Endothelial cell of umbilical vein (primary cell): ENCODE results near the gene RNF19B. TPM values are rescaled to one million over a fixed set of nuclear protein-coding genes. Genes with fewer than 3 reads are reported as not detected.

ENCODE experiments used
- BruUV-seq: library from RNA; stranded (reverse); fragments of 400-500 nt; replicated peaks from 2 replicates; lab custom pipeline; 2021; lab: Mats Ljungman, UMichigan
- CTCF ChIA-PET: fragments of 300-600, 350-600 bp; sonication (Branson Sonifier 250); formaldehyde crosslinking; loops from one replicate; lab custom pipeline; 2021; ENCODE audit warnings: antibody characterized with exemption, inconsistent platforms; lab: Charles Lee
- POLR2A ChIA-PET: fragments of 300-600, 350-600 bp; sonication (Branson Sonifier 250); formaldehyde crosslinking; loops from one replicate; lab custom pipeline; 2021; ENCODE audit warnings: antibody characterized with exemption, inconsistent platforms; lab: Charles Lee
- DNase-seq: peaks from one replicate; pipeline ENCODE4 v3.0.0-alpha.2; 2011; ENCODE audit warnings: low read depth, low spot score
- FAIRE-seq: peaks from 2 replicates; lab custom pipeline; 2011; peaks lifted over from hg19 to GRCh38; lab: Jason Lieb, UNC
- H2AFZ ChIP-seq: 2 replicates; pipeline ENCODE4 v1.6.0; 2012; ENCODE audit warnings: low read depth, low read length, control low read depth, inconsistent platforms
- H3K27ac ChIP-seq: 2 replicates; pipeline ENCODE4 v1.5.1; 2011; ENCODE audit warnings: low read depth, mild to moderate bottlenecking, control low read depth, low read length, moderate library complexity; ENCODE audit not compliant: insufficient read depth
- H3K27me3 ChIP-seq, 2 experiments: 2 replicates each; pipeline versions ENCODE4 v1.6.0 to v1.6.1; 2011; ENCODE audit warnings: low read length in 2 of 2, mixed read lengths in 1 of 2; ENCODE audit not compliant: control insufficient read depth in 2 of 2, insufficient read depth in 2 of 2
- H3K36me3 ChIP-seq, 2 experiments: 2 replicates in 1 of 2; 3 replicates in 1 of 2; pipeline ENCODE4 v1.5.1; 2011; ENCODE audit warnings: low read length in 2 of 2, mild to moderate bottlenecking in 1 of 2, moderate library complexity in 1 of 2; ENCODE audit not compliant: control insufficient read depth in 2 of 2, insufficient read depth in 2 of 2; ENCODE audit errors: extremely low read depth in 1 of 2
- H3K4me1 ChIP-seq: 3 replicates; pipeline ENCODE4 v1.5.1; 2011; ENCODE audit warnings: mild to moderate bottlenecking, low read length; ENCODE audit not compliant: control insufficient read depth, insufficient read depth; ENCODE audit errors: extremely low read depth
- H3K4me2 ChIP-seq: 2 replicates; pipeline ENCODE4 v1.6.1; 2011; ENCODE audit warnings: low read length, control low read depth, mixed read lengths; ENCODE audit not compliant: insufficient read depth
- H3K4me3 ChIP-seq, 3 experiments: fragments of 200-600 bp in 1 of 3; sonication (generic), shearing (Covaris generic) in 1 of 3; replicated peaks in 1 of 3; 2 replicates each; pipeline ENCODE4 v1.5.1; 2011 to 2016; ENCODE audit warnings: control low read depth in 3 of 3, low read length in 3 of 3, mild to moderate bottlenecking in 2 of 3, inconsistent platforms in 1 of 3, low read depth in 1 of 3, moderate library complexity in 1 of 3; ENCODE audit not compliant: insufficient read depth in 1 of 3
- H3K79me2 ChIP-seq: 2 replicates; pipeline ENCODE4 v1.6.0; 2012; ENCODE audit warnings: low read length, inconsistent platforms; ENCODE audit not compliant: control insufficient read depth, insufficient read depth
- H3K9ac ChIP-seq: replicated peaks from 2 replicates; pipeline ENCODE3; 2011; ENCODE audit warnings: low read length, control low read depth; ENCODE audit not compliant: insufficient read depth; ENCODE audit errors: extremely low read depth
- H3K9me1 ChIP-seq: replicated peaks from 3 replicates; pipeline ENCODE4 v1.6.0; 2011; ENCODE audit warnings: mild to moderate bottlenecking, low read length; ENCODE audit not compliant: control insufficient read depth, insufficient read depth; ENCODE audit errors: extremely low read depth
- H3K9me3 ChIP-seq: replicated peaks from 2 replicates; pipeline ENCODE4 v1.5.1; 2012; ENCODE audit warnings: low read length, inconsistent platforms; ENCODE audit not compliant: control insufficient read depth, insufficient read depth
- H4K20me1 ChIP-seq: replicated peaks from 2 replicates; pipeline ENCODE3; 2011; ENCODE audit warnings: mild to moderate bottlenecking, low read length; ENCODE audit not compliant: control insufficient read depth, insufficient read depth; ENCODE audit errors: extremely low read depth
- CTCF ChIP-seq, 2 donors: IDR thresholded peaks; 1 replicate in 1 of 2; 2 replicates in 1 of 2; pipeline ENCODE4 v1.5.1; 2011; ENCODE audit warnings: low read length in 2 of 2, mild to moderate bottlenecking in 2 of 2, moderate library complexity in 2 of 2, control low read depth in 1 of 2, inconsistent platforms in 1 of 2, low read depth in 1 of 2; ENCODE audit not compliant: insufficient read depth in 1 of 2; ENCODE audit errors: extremely low read depth in 1 of 2
- FOS ChIP-seq: IDR thresholded peaks from 2 replicates; pipeline ENCODE4 v1.6.1; 2011; ENCODE audit warnings: mild to moderate bottlenecking, low read length, moderate library complexity, borderline replicate concordance; ENCODE audit not compliant: insufficient read depth
- GATA2 ChIP-seq: IDR thresholded peaks from 2 replicates; pipeline ENCODE4 v1.7.0; 2011; ENCODE audit warnings: low read depth, mild to moderate bottlenecking, moderate library complexity, mixed read lengths, low read length; ENCODE audit not compliant: insufficient read length, insufficient read depth
- JUN ChIP-seq: IDR thresholded peaks from 2 replicates; pipeline ENCODE4 v1.6.1; 2011; ENCODE audit warnings: borderline replicate concordance, low read depth; ENCODE audit not compliant: insufficient read length, insufficient read depth
- MAX ChIP-seq: IDR thresholded peaks from 2 replicates; pipeline ENCODE4 v1.6.1; 2011; ENCODE audit not compliant: insufficient read depth, insufficient read length
- MYC ChIP-seq: IDR thresholded peaks from one replicate; pipeline ENCODE4 v1.6.1; 2011; ENCODE audit warnings: mild to moderate bottlenecking, low read depth, low read length
- POLR2AphosphoS5 ChIP-seq: IDR thresholded peaks from 2 replicates; pipeline ENCODE4 v1.6.1; 2012; ENCODE audit warnings: low read depth, mild to moderate bottlenecking, control low read depth, low read length, moderate library complexity; ENCODE audit not compliant: insufficient read depth
- dilution Hi-C: fragments of 300-500 bp; cut with MboI; formaldehyde crosslinking; loops from one replicate; pipeline ENCODE4 v1.15.0; 2019; ENCODE audit warnings: low sequenced_read_pairs; ENCODE audit not compliant: extremely low pct_ligation_motif_present
- intact Hi-C: fragments of 100-400 bp; cut with micrococcal nuclease; formaldehyde crosslinking; loops from one replicate; pipeline ENCODE4 v1.10.0; 2022
- polyA plus RNA-seq, 4 experiments: library from polyadenylated mRNA; depleted of rRNA in 3 of 4; stranded (reverse) in 3 of 4; unstranded in 1 of 4; fragments of >200 nt; gene quantifications; 2 replicates each; pipeline versions ENCODE4 v1.2.1 to v1.2.3, GENCODE V29; 2011 to 2012; ENCODE audit warnings: missing spikeins in 1 of 4
- total RNA-seq: library from RNA; stranded (reverse); gene quantifications from 2 replicates; pipeline ENCODE4 v1.2.3, GENCODE V29; 2021

RNF19B gene
- total and polyA plus RNA-seq, 2 donors (not counting 3 experiments of a cell fraction or from before 2014, with no cell fraction given): 19.2 to 25.6 TPM

GRCh38 chr1:32980080-32980479, 15.5 kb upstream of the RNF19B start:
- no TSS peak for BruUV-seq

More at GRCh38 chr1:32980080-32980479, 15.5 kb upstream of the RNF19B start:
- Histone ChIP-seq H3K4me3 (no peak overlapping the region), H3K36me3 (no peaks in the 10 kb centered on the region), H3K79me2 (no peaks in the 10 kb centered on the region), H3K9me1 (no peaks in the 10 kb centered on the region), H3K4me2 (no peak overlapping the region), H4K20me1 (no peaks in the 10 kb centered on the region), H3K4me1 (peaks cover 27% of the 10 kb centered on the region), H2AFZ (no peak overlapping the region), H3K9me3 (no peaks in the 10 kb centered on the region), H3K27me3 (no peaks in the 10 kb centered on the region), H3K9ac (no peak overlapping the region), H3K27ac (no peak overlapping the region)
- dilution Hi-C loops (no loop called here), intact Hi-C loops (loop anchor here (2.0 kb wide), 1 partner anchor 17 kb away; no protein-coding TSS in a partner anchor)
- TF ChIP-seq MYC (no peak), CTCF (IDR thresholded peaks at IDR 0.05; ENCODE audit: extremely low read depth in 1 of 2, insufficient read depth in 1 of 2, low read depth in 1 of 2, low read length in 2 of 2) (no peak), FOS (no peak), POLR2AphosphoS5 (no peak), JUN (no peak), MAX (no peak), GATA2 (no peak)
- FAIRE-seq (no peak), DNase-seq (no peak)
- ChIA-PET POLR2A (interaction anchor here (1.4 kb wide), 1 partner anchor 16 kb away, joined by 13 read pairs; the partner anchor contains the start of gene RNF19B), CTCF (interaction anchor here (1.6 to 2.1 kb wide), 3 partner anchors 16 to 46 kb away, joined by 4 to 16 read pairs (median 14); partner anchors contain the start of gene RNF19B)
